ENCODE data around the gene UST.

UST gene

DNA sequence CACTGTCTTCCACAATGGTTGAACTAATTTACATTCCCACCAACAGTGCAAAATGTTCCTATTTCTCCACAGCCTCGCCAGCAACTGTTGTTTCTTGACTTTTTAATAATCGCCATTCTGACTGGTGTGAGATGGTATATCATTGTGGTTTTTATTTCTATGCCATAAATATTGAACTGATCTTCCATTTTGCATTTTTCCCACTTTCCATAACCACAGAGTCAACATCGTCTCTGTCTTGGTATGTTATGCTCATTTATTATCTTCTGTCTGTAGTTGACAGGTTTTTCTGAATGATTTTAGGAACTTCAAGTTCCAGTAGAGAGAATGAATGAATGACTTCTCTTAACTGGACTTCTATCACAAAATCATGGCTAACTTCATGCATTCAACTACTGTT is 259.8 kb downstream of the UST start:
- DNase-seq (ENCODE audit: low read depth): no peak

GRCh38 chr6:149007846-149008245 is 261.0 kb downstream of the UST start:
- DNase-seq (ENCODE audit: low read depth): no peak

GRCh38 chr6:149008741-149009140 is 261.9 kb downstream of the UST start:
- no peak for DNase-seq (ENCODE audit: low read depth)

- DNase-seq (ENCODE audit: low read depth): no peak
Measured at GRCh38 chr6:149012040-149012545, 265.3 kb downstream of the UST start.

DNA sequence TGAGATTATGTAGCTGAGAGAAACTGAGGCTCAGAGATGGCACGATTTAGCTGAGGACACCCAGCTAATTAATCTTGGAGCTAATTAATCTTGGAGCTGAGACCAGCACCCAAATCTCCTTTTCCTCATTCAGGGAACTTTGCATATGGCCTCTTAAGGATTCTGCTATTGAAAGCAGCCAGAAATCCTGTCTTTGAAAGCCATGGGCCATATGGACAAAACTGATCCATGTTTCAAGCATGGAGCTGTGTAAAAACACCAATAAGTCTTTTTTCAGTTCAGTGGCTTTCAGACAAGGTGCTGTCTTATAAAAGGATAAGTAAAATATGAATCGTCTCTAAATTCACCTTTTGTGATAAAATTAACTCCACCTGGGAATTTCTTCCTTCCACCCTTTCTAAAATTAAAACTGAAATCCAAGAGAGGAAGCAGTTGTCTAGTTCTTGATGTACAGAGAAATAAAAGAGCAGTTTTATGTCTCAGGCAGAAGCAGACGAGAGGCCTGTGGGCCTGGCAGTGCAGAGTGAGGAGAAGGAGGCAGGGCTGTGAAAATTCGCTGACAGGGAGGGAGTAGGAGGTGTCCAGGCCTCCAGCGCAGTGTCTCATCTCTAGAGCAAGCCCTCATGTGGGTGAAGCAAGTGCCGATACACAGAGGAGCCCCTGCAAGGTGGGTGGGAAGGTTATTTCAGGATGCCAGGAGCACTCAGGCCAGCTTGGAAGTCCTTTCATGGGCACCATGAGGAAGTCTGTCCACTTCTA is 266.9 kb downstream of the UST start:
- no peak for DNase-seq (ENCODE audit: low read depth)

DNA sequence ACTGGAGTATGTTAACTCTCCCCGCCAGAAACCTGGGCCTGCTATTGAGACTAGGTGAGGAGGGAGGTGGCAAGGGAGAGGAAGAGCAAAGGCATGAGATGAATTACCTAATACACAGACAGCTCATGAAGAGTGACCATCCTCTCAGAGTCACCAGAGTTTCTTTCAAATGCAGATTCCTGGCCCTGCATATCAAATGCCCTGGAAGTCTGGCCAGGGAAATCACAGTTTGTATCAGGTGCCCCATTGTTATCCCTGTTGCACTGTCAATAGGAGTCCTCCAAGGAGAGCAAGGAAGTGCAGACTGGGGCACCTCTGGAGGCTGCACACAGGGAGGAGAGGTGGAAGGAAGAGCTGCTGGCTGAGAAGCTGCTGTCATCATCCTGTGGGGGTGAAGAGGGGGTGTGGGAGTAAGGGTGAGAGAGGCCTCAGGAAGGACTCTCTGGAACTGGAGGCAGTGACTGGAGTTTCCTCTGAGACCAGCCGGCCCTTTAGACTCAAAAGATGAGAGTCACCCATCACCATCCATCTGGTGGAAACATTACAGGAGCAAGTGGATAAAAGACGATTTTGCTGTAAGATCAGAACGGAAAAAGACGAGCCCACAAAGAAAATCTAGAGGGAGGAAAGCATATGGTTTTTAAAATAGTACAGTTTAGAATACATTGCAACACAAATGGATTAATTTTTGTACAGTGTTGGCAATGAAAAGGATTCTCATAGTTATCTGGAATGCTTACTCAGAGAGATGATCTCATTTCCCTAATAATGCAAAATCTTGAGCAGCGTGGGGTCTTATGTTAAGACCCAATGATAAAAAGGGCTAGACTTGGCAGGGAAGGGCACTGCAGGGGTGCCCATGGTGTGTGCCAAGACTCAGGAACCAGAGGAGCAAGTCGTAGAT is 268.1 kb downstream of the UST start:
- no peak for DNase-seq (ENCODE audit: low read depth)

DNA sequence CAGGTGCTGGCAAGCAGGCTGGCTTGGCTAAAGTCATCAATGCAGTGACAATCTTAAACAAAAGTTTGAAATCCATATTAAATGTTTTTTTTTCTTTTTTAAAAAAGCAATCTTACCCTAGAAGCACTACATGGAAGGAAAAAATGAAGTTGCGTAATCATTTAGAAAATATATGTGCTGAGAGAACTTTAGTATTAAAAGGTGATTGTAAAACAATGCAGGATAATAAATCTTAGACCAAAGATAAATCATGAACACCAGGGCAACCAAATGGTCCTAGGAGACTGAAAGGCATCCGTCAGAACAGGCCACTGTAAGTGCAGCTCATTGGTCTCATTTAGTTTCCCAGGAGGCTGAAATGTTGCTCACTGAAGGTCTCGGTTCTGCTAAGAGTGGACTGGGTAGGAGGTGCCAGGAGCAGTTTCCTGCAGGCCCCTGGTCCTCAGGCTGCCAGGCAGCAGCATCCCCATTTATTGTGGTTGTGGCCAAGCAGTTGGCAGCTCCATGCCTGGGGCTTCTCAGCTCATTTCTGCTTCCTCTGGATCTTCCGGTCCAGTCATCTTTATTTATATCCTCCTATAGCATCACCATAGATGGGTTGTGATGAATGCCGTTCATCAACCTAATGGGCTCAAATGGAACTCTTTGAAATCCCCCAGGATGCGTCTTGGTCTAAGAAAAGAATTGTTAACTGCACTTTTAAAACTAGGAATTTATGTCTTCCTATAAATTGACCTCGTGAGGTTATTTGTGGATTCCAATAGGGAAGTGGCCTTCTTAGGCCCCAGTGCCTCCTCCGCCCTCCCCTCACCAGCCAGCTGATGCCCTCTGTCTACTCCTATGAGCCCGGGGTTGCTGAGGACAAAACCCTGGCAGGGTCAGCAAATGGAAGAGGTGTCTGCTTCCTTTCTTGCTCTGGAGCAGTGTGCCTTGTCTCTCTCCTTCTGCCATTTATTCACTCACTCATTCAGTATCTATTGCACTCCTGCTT is 269.0 kb downstream of the UST start:
- DNase-seq (ENCODE audit: low read depth): no peak

DNA sequence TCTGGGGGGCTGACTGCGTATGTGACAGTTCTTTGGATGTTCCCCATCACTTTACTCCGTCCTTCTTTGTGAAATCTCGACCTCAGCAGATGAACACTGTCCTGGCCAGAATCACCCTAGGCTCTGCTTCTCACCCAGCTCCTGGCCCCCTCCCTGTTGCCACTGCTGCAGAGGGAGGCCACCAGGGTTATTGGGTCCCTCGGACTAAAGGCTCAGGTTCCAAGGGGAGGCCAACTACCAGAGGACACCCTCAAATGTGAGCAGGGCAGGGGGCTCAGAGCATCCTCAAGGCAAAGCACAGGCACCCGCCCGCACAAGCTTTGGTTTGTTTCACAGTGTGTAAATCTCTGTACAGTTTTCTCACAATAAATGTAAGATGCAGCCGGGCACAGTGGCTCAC is 269.9 kb downstream of the UST start:
- DNase-seq (ENCODE audit: low read depth): no peak

- no peak for DNase-seq (ENCODE audit: low read depth)
Measured at GRCh38 chr6:149020319-149020718, 273.5 kb downstream of the UST start.

DNA sequence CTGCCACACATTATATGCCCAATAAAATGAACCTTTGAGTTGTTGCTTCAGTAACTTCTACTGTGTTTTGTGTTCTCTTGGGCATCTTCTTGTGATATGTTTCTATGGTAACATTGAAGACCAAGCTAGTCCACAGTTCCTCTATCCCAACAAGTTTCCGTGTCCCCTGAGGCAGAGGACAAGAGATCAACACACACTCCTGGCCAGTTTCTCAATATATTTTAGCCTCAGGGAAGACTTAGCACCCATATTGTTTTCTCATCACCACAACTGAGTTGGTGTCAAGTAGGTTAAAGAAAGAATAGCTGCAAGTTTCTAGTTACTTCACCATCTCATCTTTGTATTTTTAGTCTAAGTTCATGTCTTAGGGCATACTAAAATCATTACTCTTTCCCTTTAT is 277.5 kb downstream of the UST start:
- DNase-seq (ENCODE audit: low read depth): no peak

GRCh38 chr6:149025061-149025460 is 278.2 kb downstream of the UST start:
- DNase-seq (ENCODE audit: low read depth): no peak

DNA sequence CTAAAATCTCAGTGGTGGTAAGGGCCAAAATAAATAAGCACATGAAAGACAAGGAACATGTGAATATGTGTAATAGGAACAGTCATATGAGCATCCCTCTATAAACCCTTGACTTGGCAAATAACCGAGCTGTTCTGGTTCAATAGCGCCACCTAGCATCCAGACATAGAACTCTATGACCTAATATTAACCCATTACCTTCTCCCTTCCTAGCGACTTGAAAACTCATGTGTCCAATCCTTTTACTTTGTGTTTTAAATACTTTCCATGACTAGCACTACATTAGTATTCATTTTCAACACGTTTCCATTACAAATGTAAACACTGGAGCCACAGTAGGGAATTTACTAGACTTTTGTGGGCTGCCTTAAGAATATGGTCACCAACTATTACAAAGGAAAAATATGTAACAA is 279.7 kb downstream of the UST start:
- DNase-seq (ENCODE audit: low read depth): no peak

DNA sequence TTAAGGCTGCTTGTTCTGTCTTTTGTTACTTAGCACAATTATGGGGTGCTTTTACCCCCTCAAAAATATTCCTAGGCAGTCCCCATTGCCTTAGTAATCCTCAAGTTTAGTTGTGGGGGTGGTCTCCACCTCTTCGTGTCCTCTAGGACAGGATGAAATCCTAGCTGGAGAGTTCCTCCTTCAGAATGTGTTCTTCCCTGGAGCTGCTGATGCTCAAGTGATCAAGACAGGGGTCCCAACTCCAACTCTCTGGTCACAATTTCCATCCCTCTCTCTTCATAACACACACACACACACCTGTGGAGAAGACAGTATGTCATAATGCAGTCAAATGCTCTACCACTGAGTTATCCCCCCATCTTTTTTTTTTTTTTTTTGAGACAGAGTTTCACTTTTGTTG is 280.7 kb downstream of the UST start:
- no peak for DNase-seq (ENCODE audit: low read depth)

GRCh38 chr6:149028767-149029405 is 282.1 kb downstream of the UST start:
- no peak for DNase-seq (ENCODE audit: low read depth)

GRCh38 chr6:149031201-149031858 is 284.5 kb downstream of the UST start:
- DNase-seq (ENCODE audit: low read depth): no peak

- no peak for DNase-seq (ENCODE audit: low read depth)
Measured at GRCh38 chr6:149031859-149032598, 285.2 kb downstream of the UST start.

- no peak for DNase-seq (ENCODE audit: low read depth)
Measured at GRCh38 chr6:149032599-149033405, 286.0 kb downstream of the UST start.

GRCh38 chr6:149033454-149033853 is 286.6 kb downstream of the UST start:
- no peak for DNase-seq (ENCODE audit: low read depth)

DNA sequence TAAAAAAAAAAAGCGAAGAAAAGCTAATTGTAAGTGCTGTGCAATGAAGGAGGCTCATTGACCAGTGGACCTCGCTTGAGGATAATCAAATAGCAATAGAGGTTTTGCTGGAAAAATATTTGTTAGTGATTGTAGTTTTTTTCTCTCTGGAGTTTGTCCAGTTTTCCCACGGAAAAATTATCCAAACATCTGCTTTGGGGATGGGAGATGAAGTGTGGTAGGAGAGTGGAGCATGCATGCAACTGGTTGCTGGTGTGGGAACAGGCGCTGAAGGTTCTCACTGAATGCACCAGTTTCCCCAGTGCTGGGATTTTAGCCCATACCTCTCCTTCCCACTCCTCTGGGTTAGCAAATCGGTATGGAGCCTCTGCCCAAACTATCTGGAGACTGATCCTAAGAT is 288.9 kb downstream of the UST start:
- DNase-seq (ENCODE audit: low read depth): no peak

All from stimulated activated CD8-positive, alpha-beta memory T cell treated with anti-CD3 and anti-CD28 coated beads, Interleukin-15, amount 100 ng/mL, for 24 hours (primary cell).